Thoracic aorta (tissue), 2 donors: ENCODE measurements around the gene RFFL. TPM values are rescaled to one million over a fixed set of nuclear protein-coding genes. Genes with fewer than 3 reads are reported as not detected.

Experiments used
- ATAC-seq: fragments of 150-250 bp; one replicate; pipeline ENCODE4 v1.8.0; 2017; ENCODE audit warnings: low read depth; ENCODE audit not compliant: insufficient number of reproducible peaks, low FRiP score
- DNase-seq: peaks from one replicate; pipeline ENCODE4 v3.0.0-alpha.2; 2020; ENCODE audit warnings: low spot score
- H3K27ac ChIP-seq, 2 donors: fragments of 200-600 bp; sonication (generic); 1 replicate in 1 of 2; 2 replicates in 1 of 2; pipeline ENCODE4 v1.5.1; 2016; ENCODE audit warnings: mild to moderate bottlenecking in 2 of 2, moderate library complexity in 2 of 2
- H3K27me3 ChIP-seq: fragments of 200-600 bp; sonication (generic); replicated peaks from 2 replicates; pipeline ENCODE4 v1.6.0; 2016; ENCODE audit warnings: mild to moderate bottlenecking; ENCODE audit not compliant: insufficient read depth
- H3K36me3 ChIP-seq: fragments of 200-600 bp; sonication (generic); one replicate; pipeline ENCODE4 v1.5.1; 2016
- H3K4me1 ChIP-seq, 2 donors: fragments of 200-600 bp; sonication (generic); 1 replicate in 1 of 2; 2 replicates in 1 of 2; pipeline versions ENCODE4 v1.5.1 to v1.6.0; 2016; ENCODE audit warnings: low read depth in 2 of 2, mild to moderate bottlenecking in 1 of 2; ENCODE audit not compliant: control insufficient read depth in 1 of 2
- H3K4me3 ChIP-seq: fragments of 200-600 bp; sonication (generic); 2 replicates; pipeline ENCODE4 v1.5.1; 2016; ENCODE audit warnings: mild to moderate bottlenecking
- H3K9me3 ChIP-seq: fragments of 200-600 bp; sonication (generic); 2 replicates; pipeline ENCODE4 v1.5.1; 2016
- CTCF ChIP-seq: fragments of 200-600 bp; sonication (generic); IDR thresholded peaks from one replicate; pipeline ENCODE4 v1.5.1; 2019; ENCODE audit warnings: antibody characterized with exemption
- total RNA-seq, 2 donors: library from RNA; depleted of rRNA; stranded (reverse); fragments of >200 nt; gene quantifications; one replicate each; pipeline versions ENCODE4 v1.1.0 to v1.2.3, GENCODE V29; 2016

RFFL gene
- total RNA-seq, 2 donors from 2014 or later, result 22.0 to 30.9 TPM

- Histone ChIP-seq H3K27me3 (no peaks in the 10 kb centered on the region), H3K4me3 (no peak overlapping the region)
Observed at GRCh38 chr17:34990921-34991365, 72.6 kb downstream of the RFFL start.

GRCh38 chr17:34989473-34989872 is 74.0 kb downstream of the RFFL start:
- Histone ChIP-seq H3K4me3 (no peak overlapping the region), H3K4me1 (no peaks in the 10 kb centered on the region), H3K36me3 (peaks cover 52% of the 10 kb centered on the region), H3K27ac (no peak overlapping the region), H3K9me3 (no peaks in the 10 kb centered on the region), H3K27me3 (no peaks in the 10 kb centered on the region)
- TF ChIP-seq CTCF, result no peak
- no peak for ATAC-seq
- no peak for DNase-seq

More at GRCh38 chr17:34990921-34991365, 72.6 kb downstream of the RFFL start:
- ATAC-seq (no peak), DNase-seq (no peak)
- H3K4me1 ChIP-seq, result no peaks in the 10 kb centered on the region
- peaks cover 53% of the 10 kb centered on the region for H3K36me3 ChIP-seq
- no peaks in the 10 kb centered on the region for H3K9me3 ChIP-seq
- H3K27ac ChIP-seq, result no peak overlapping the region
- no peak for TF ChIP-seq CTCF

GRCh38 chr17:34988644-34989043 is 74.9 kb downstream of the RFFL start:
- Histone ChIP-seq H3K27ac (no peak overlapping the region), H3K36me3 (peaks cover 44% of the 10 kb centered on the region), H3K27me3 (no peaks in the 10 kb centered on the region), H3K9me3 (no peaks in the 10 kb centered on the region), H3K4me1 (peaks cover 0 to under 1% of the 10 kb centered on the region in 2 donors), H3K4me3 (no peak overlapping the region)
- no peak for TF ChIP-seq CTCF
- ATAC-seq, result no peak
- DNase-seq, result no peak

GRCh38 chr17:34987232-34987631 is 76.3 kb downstream of the RFFL start:
- ATAC-seq, result no peak
- H3K36me3 ChIP-seq, result peaks cover 33% of the 10 kb centered on the region
- no peak overlapping the region for H3K4me3 ChIP-seq

GRCh38 chr17:34981538-34982241 is 81.8 kb downstream of the RFFL start:
- Histone ChIP-seq H3K27ac (peak overlapping the region; percentile 97 to 98), H3K4me3 (peak overlapping the region; percentile 96), H3K27me3 (no peaks in the 10 kb centered on the region), H3K4me1 (peaks cover 5 to 33% of the 10 kb centered on the region in 2 donors), H3K36me3 (no peaks in the 10 kb centered on the region), H3K9me3 (no peaks in the 10 kb centered on the region)
- TF ChIP-seq CTCF, result no peak
- DNase-seq, result no peak
- ATAC-seq, result no peak

More at GRCh38 chr17:34987232-34987631, 76.3 kb downstream of the RFFL start:
- H3K4me1 ChIP-seq, result peaks cover 0 to 14% of the 10 kb centered on the region in 2 donors
- no peaks in the 10 kb centered on the region for H3K9me3 ChIP-seq
- no peak for TF ChIP-seq CTCF
- no peaks in the 10 kb centered on the region for H3K27me3 ChIP-seq
- DNase-seq, result no peak
- no peak overlapping the region for H3K27ac ChIP-seq
